Muscle layer of duodenum (tissue), 2 donors: ENCODE data around the gene KDM3A.

Experiments used
- H3K27ac ChIP-seq: one replicate; pipeline ENCODE4 v1.7.0; 2013; ENCODE audit warnings: mild to moderate bottlenecking, low read length
- H3K27me3 ChIP-seq: one replicate; pipeline ENCODE4 v1.7.0; 2013; ENCODE audit warnings: low read depth, mild to moderate bottlenecking, control low read depth, low read length
- H3K36me3 ChIP-seq, 2 donors: one replicate each; pipeline ENCODE4 v1.7.0; 2013; ENCODE audit warnings: low read length in 2 of 2, control low read depth in 1 of 2, mild to moderate bottlenecking in 1 of 2; ENCODE audit not compliant: insufficient read depth in 2 of 2, control insufficient read depth in 1 of 2
- H3K4me1 ChIP-seq, 2 donors: one replicate each; pipeline ENCODE4 v1.7.0; 2013; ENCODE audit warnings: low read length in 2 of 2, mild to moderate bottlenecking in 2 of 2, control low read depth in 1 of 2, moderate library complexity in 1 of 2; ENCODE audit not compliant: insufficient read depth in 2 of 2, control insufficient read depth in 1 of 2
- H3K4me3 ChIP-seq, 2 donors: one replicate each; pipeline ENCODE4 v1.7.0; 2013; ENCODE audit warnings: low read length in 2 of 2, low read depth in 1 of 2, mild to moderate bottlenecking in 1 of 2
- H3K9me3 ChIP-seq, 2 donors: one replicate each; pipeline ENCODE4 v1.7.0; 2013; ENCODE audit warnings: low read length in 2 of 2, control low read depth in 1 of 2, mild to moderate bottlenecking in 1 of 2; ENCODE audit not compliant: control insufficient read depth in 1 of 2
- donor health status: healthy.

Gene KDM3A, protein sequence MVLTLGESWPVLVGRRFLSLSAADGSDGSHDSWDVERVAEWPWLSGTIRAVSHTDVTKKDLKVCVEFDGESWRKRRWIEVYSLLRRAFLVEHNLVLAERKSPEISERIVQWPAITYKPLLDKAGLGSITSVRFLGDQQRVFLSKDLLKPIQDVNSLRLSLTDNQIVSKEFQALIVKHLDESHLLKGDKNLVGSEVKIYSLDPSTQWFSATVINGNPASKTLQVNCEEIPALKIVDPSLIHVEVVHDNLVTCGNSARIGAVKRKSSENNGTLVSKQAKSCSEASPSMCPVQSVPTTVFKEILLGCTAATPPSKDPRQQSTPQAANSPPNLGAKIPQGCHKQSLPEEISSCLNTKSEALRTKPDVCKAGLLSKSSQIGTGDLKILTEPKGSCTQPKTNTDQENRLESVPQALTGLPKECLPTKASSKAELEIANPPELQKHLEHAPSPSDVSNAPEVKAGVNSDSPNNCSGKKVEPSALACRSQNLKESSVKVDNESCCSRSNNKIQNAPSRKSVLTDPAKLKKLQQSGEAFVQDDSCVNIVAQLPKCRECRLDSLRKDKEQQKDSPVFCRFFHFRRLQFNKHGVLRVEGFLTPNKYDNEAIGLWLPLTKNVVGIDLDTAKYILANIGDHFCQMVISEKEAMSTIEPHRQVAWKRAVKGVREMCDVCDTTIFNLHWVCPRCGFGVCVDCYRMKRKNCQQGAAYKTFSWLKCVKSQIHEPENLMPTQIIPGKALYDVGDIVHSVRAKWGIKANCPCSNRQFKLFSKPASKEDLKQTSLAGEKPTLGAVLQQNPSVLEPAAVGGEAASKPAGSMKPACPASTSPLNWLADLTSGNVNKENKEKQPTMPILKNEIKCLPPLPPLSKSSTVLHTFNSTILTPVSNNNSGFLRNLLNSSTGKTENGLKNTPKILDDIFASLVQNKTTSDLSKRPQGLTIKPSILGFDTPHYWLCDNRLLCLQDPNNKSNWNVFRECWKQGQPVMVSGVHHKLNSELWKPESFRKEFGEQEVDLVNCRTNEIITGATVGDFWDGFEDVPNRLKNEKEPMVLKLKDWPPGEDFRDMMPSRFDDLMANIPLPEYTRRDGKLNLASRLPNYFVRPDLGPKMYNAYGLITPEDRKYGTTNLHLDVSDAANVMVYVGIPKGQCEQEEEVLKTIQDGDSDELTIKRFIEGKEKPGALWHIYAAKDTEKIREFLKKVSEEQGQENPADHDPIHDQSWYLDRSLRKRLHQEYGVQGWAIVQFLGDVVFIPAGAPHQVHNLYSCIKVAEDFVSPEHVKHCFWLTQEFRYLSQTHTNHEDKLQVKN (N-terminal part only)

GRCh38 chr2:86440631-86441391, at the start of gene KDM3A:
TSS of gene KDM3A (plus strand) at chr2:86441371. CDS start at chr2:86442048, 677 bp downstream.
- peaks cover 7 to 9% of the 10 kb centered on the region in 2 donors for H3K9me3 ChIP-seq

GRCh38 chr2:86392873-86393518, 48.2 kb upstream of the KDM3A start:
- H3K36me3 ChIP-seq = no peaks in the 10 kb centered on the region
- H3K27me3 ChIP-seq = no peaks in the 10 kb centered on the region
- H3K27ac ChIP-seq = no peak overlapping the region
- peaks cover 0 to 7% of the 10 kb centered on the region in 2 donors for H3K4me1 ChIP-seq
- no peaks in the 10 kb centered on the region for H3K9me3 ChIP-seq
- no peak overlapping the region for H3K4me3 ChIP-seq

More at GRCh38 chr2:86440631-86441391, at the start of gene KDM3A:
- Histone ChIP-seq H3K27ac (peak within 1 kb of the TSS; percentile 99), H3K4me3 (peak within 1 kb of the TSS; percentile 92 to 99), H3K36me3 (peaks cover 0 to 8% of the 10 kb centered on the region in 2 donors), H3K4me1 (peaks cover 10 to 33% of the 10 kb centered on the region in 2 donors), H3K27me3 (no peaks in the 10 kb centered on the region)

GRCh38 chr2:86393521-86394491, 47.4 kb upstream of the KDM3A start:
- H3K27ac ChIP-seq = no peak overlapping the region
- no peak overlapping the region for H3K4me3 ChIP-seq

GRCh38 chr2:86396291-86396785, 44.8 kb upstream of the KDM3A start:
- no peak overlapping the region for H3K4me3 ChIP-seq

More at GRCh38 chr2:86393521-86394491, 47.4 kb upstream of the KDM3A start:
- H3K36me3 ChIP-seq = no peaks in the 10 kb centered on the region
- no peaks in the 10 kb centered on the region for H3K9me3 ChIP-seq
- H3K4me1 ChIP-seq = peaks cover 0 to 7% of the 10 kb centered on the region in 2 donors
- no peaks in the 10 kb centered on the region for H3K27me3 ChIP-seq

DNA sequence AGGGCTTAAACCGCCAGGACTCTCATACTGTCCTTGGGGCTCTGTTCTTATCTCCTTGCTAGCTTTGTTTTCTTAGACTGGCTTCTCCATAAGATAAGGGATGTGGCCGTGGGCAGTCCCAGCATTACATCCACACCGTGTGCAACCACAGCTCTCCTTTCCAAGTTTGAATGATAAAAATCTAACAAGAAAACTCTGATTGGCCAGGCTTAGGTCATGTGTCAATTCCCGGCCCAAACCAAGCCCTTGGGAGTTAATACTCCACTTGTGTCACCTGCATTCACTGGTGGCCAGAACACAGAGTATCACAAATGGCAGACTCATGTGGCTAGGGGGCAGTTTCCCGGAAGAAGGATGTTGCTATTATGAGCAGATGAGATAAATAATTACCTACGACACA, 43.2 kb upstream of the KDM3A start:
- H3K9me3 ChIP-seq = no peaks in the 10 kb centered on the region
- no peak overlapping the region for H3K27ac ChIP-seq
- peaks cover 0 to 6% of the 10 kb centered on the region in 2 donors for H3K4me1 ChIP-seq
- no peaks in the 10 kb centered on the region for H3K36me3 ChIP-seq
- H3K4me3 ChIP-seq = no peak overlapping the region
- no peaks in the 10 kb centered on the region for H3K27me3 ChIP-seq

More at GRCh38 chr2:86396291-86396785, 44.8 kb upstream of the KDM3A start:
- Histone ChIP-seq H3K27ac (no peak overlapping the region), H3K9me3 (no peaks in the 10 kb centered on the region), H3K27me3 (no peaks in the 10 kb centered on the region), H3K4me1 (peaks cover 0 to 7% of the 10 kb centered on the region in 2 donors), H3K36me3 (no peaks in the 10 kb centered on the region)

DNA sequence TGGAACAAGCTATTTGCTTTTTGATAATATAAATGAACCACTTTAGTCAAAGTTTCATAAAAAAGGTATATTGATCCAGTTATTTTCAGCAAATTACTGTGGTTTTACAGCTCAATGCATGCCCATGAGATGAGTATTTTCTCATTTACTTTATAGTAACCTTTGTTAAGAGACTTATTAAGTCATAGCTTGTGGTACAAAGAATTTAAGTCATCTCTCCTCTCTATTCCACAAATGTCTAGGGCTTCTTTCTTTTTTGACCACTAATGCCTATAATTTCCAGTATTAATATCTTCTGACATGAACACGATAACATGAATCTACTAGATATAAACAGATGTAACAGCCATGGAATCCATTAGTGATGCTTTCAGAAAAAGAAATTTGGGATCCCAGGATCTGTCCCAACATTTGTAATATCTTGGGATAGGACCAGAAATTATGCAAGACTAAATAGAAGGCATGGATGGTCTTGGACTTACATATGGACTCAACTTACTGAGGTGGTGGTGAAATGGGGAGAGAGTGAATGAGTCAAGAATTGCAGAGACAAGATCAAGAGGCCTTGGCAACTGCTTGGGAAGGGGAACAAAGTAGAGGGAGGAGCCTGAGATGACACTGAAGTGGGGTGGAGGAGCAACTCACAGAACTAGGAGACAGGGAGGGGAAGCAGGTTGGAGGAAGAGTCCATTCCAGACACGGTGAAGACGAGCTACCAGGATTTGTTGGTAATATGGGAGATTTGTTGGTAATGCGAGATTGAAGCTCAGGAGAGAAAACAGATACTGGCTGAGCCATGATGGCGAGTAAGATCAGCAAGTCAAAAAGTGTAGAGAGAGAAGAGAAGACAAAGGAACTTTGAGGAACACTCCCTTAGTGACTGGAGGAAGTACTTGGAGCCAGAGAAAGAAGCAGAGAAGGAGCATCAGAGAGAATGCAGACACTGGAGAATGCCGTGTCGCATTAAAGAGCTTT, 42.4 kb upstream of the KDM3A start:
- Histone ChIP-seq H3K27me3 (no peaks in the 10 kb centered on the region), H3K4me1 (no peaks in the 10 kb centered on the region), H3K27ac (no peak overlapping the region), H3K4me3 (no peak overlapping the region), H3K9me3 (no peaks in the 10 kb centered on the region), H3K36me3 (no peaks in the 10 kb centered on the region)

- Histone ChIP-seq H3K9me3 (no peaks in the 10 kb centered on the region), H3K4me3 (no peak overlapping the region), H3K36me3 (no peaks in the 10 kb centered on the region), H3K27me3 (no peaks in the 10 kb centered on the region), H3K27ac (no peak overlapping the region), H3K4me1 (no peaks in the 10 kb centered on the region)
Observed at GRCh38 chr2:86400321-86400720, 40.9 kb upstream of the KDM3A start.

DNA sequence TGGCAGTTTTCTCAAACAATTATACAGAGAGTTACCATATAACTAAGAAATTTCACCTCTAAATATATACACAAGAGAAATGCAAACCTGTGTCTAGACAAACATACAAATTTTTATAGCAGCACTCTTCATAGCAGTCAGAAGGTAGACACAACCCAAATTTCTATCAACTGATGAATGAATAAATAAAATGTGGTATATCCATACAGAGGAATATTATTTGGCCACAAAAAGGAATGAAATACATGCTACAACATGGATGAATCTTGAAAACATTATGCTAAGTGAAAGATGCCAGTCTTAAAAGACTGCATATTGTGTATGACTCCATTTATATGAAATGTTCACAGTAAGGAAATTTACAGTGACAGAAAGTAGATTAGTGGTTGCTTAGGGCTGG, 30.6 kb upstream of the KDM3A start:
- Histone ChIP-seq H3K27me3 (no peaks in the 10 kb centered on the region), H3K36me3 (no peaks in the 10 kb centered on the region), H3K4me1 (no peaks in the 10 kb centered on the region)

More for the DNA sequence above, 30.6 kb upstream of the KDM3A start:
- Histone ChIP-seq H3K4me3 (no peak overlapping the region), H3K9me3 (no peaks in the 10 kb centered on the region), H3K27ac (no peak overlapping the region)
